HepG2 (cell line): ENCODE measurements around the gene GRM2. TPM values are rescaled to one million over a fixed set of nuclear protein-coding genes. Genes with fewer than 3 reads are reported as not detected.

Experiments
- BRF2 ChIP-seq: sonication (generic); formaldehyde crosslinking; IDR thresholded peaks from 2 replicates; pipeline ENCODE4 v1.8.1; 2022; ENCODE audit warnings: mild to moderate bottlenecking, missing genetic modification reagents
- GABPB1 ChIP-seq: IDR thresholded peaks from 2 replicates; pipeline ENCODE4 v1.6.1; 2016; ENCODE audit warnings: mild to moderate bottlenecking, missing genetic modification reagents, moderate library complexity, missing compliant biosample characterization
- GFI1 ChIP-seq: sonication (generic); formaldehyde crosslinking; IDR thresholded peaks from 2 replicates; pipeline ENCODE4 v1.5.0; 2020; ENCODE audit warnings: missing genetic modification reagents, mild to moderate bottlenecking, borderline replicate concordance
- HDAC2 ChIP-seq: sonication (generic); formaldehyde crosslinking; IDR thresholded peaks from 2 replicates; pipeline ENCODE4 v1.4.0; 2020; ENCODE audit warnings: missing genetic modification reagents
- IRF2 ChIP-seq: IDR thresholded peaks from 2 replicates; pipeline ENCODE4 v1.6.1; 2018; ENCODE audit warnings: missing genetic modification reagents, missing compliant biosample characterization
- IRX3 ChIP-seq: sonication (generic); formaldehyde crosslinking; IDR thresholded peaks from 2 replicates; pipeline ENCODE4 v1.8.1; 2023; ENCODE audit warnings: mild to moderate bottlenecking, low read depth, missing genetic modification reagents, borderline replicate concordance
- KLF16 ChIP-seq, 2 experiments: sonication (generic) in 1 of 2; formaldehyde crosslinking in 1 of 2; IDR thresholded peaks; 2 replicates each; pipeline versions ENCODE4 v1.6.1 to v1.8.0; 2016 to 2023; ENCODE audit warnings: missing genetic modification reagents in 2 of 2, missing compliant biosample characterization in 1 of 2
- MAFK ChIP-seq, 2 experiments: IDR thresholded peaks in 1 of 2; conservative IDR thresholded peaks in 1 of 2; 2 replicates each; pipeline ENCODE4 v1.6.1; 2011; ENCODE audit warnings: improper control_type of control experiment in 2 of 2, low read length in 2 of 2
- MATR3 ChIP-seq: sonication (generic); formaldehyde crosslinking; IDR thresholded peaks from 2 replicates; pipeline ENCODE4 v1.4.0; 2020; ENCODE audit warnings: missing genetic modification reagents
- NR2F2 ChIP-seq: IDR thresholded peaks from 2 replicates; pipeline ENCODE4 v1.6.1; 2012; ENCODE audit warnings: low read depth, inconsistent platforms, borderline replicate concordance
- PHB2 ChIP-seq: fragments of 450-650 bp; IDR thresholded peaks from 2 replicates; pipeline ENCODE4 v1.6.1; 2018; ENCODE audit not compliant: partially characterized antibody
- THAP11 ChIP-seq: IDR thresholded peaks from 2 replicates; pipeline ENCODE4 v1.6.1; 2016; ENCODE audit warnings: missing biosample characterization, missing genetic modification reagents
- THAP8 ChIP-seq: sonication (generic); formaldehyde crosslinking; IDR thresholded peaks from 2 replicates; pipeline ENCODE4 v1.5.1; 2020; ENCODE audit warnings: missing genetic modification reagents, mild to moderate bottlenecking, borderline replicate concordance
- TRIM24 ChIP-seq: sonication (generic); formaldehyde crosslinking; IDR thresholded peaks from 2 replicates; pipeline ENCODE4 v1.8.0; 2022; ENCODE audit warnings: mild to moderate bottlenecking, missing genetic modification reagents
- ZBTB14 ChIP-seq: sonication (generic); formaldehyde crosslinking; IDR thresholded peaks from 2 replicates; pipeline ENCODE4 v1.4.0; 2020; ENCODE audit warnings: missing genetic modification reagents
- ZFP37 ChIP-seq: sonication (generic); formaldehyde crosslinking; IDR thresholded peaks from 2 replicates; pipeline ENCODE4 v1.4.0; 2020; ENCODE audit warnings: missing genetic modification reagents, borderline replicate concordance
- ZFP41 ChIP-seq: sonication (generic); formaldehyde crosslinking; IDR thresholded peaks from 2 replicates; pipeline ENCODE4 v1.4.0; 2020; ENCODE audit warnings: mild to moderate bottlenecking, missing genetic modification reagents, borderline replicate concordance
- ZNF274 ChIP-seq: sonication (generic); formaldehyde crosslinking; IDR thresholded peaks from 2 replicates; pipeline ENCODE4 v1.5.1; 2020; ENCODE audit warnings: mild to moderate bottlenecking, missing genetic modification reagents
- ZNF331 ChIP-seq: sonication (generic); formaldehyde crosslinking; IDR thresholded peaks from 2 replicates; pipeline ENCODE4 v1.4.0; 2020; ENCODE audit warnings: missing genetic modification reagents
- ZNF451 ChIP-seq: sonication (generic); formaldehyde crosslinking; IDR thresholded peaks from 2 replicates; pipeline ENCODE4 v1.5.0; 2020; ENCODE audit warnings: mild to moderate bottlenecking, missing genetic modification reagents
- ZNF552 ChIP-seq: sonication (generic); formaldehyde crosslinking; IDR thresholded peaks from 2 replicates; pipeline ENCODE4 v1.9.0; 2022; ENCODE audit warnings: missing genetic modification reagents, mild to moderate bottlenecking, borderline replicate concordance
- ZNF710 ChIP-seq: sonication (generic); formaldehyde crosslinking; IDR thresholded peaks from 2 replicates; pipeline ENCODE4 v1.5.0; 2020; ENCODE audit warnings: mild to moderate bottlenecking, missing genetic modification reagents, borderline replicate concordance
- ZNF75D ChIP-seq: sonication (generic); formaldehyde crosslinking; IDR thresholded peaks from 2 replicates; pipeline ENCODE4 v1.8.1; 2023; ENCODE audit warnings: missing genetic modification reagents, mild to moderate bottlenecking, borderline replicate concordance
- ZNF773 ChIP-seq: sonication (generic); formaldehyde crosslinking; IDR thresholded peaks from 2 replicates; pipeline ENCODE4 v1.4.0; 2020; ENCODE audit warnings: missing genetic modification reagents, borderline replicate concordance
- ZNF777 ChIP-seq: sonication (generic); formaldehyde crosslinking; IDR thresholded peaks from 2 replicates; pipeline ENCODE4 v1.4.0; 2020; ENCODE audit warnings: missing genetic modification reagents
- ZNF792 ChIP-seq: IDR thresholded peaks from 2 replicates; pipeline ENCODE4 v1.6.1; 2016
- ZNF879 ChIP-seq: sonication (generic); formaldehyde crosslinking; IDR thresholded peaks from 2 replicates; pipeline ENCODE4 v1.8.1; 2023; ENCODE audit warnings: missing genetic modification reagents
- polyA plus RNA-seq, 8 experiments: library from polyadenylated mRNA; depleted of rRNA in 3 of 8; stranded (reverse) in 7 of 8; unstranded in 1 of 8; fragments of >200 nt; fragmentation: Illumina TruSeq in 4 of 8; extraction: Trizol in 4 of 8; gene quantifications; 2 replicates each; pipeline versions ENCODE4 v1.2.1 to v1.2.3, GENCODE V29; 2011 to 2016; ENCODE audit warnings: low read depth in 4 of 8, missing spikeins in 1 of 8, mixed read lengths in 1 of 8; ENCODE audit not compliant: insufficient read depth in 1 of 8
- total RNA-seq, 5 experiments: library from RNA; depleted of rRNA; stranded (reverse); fragments of >200 nt; fragmentation: Illumina TruSeq; extraction: Trizol; gene quantifications; 2 replicates each; pipeline ENCODE4 v1.2.3, GENCODE V29; 2016; ENCODE audit warnings: low read depth in 1 of 5

The GRM2 gene
- total and polyA plus RNA-seq, 2 of the 13 experiments (the other 11 are each of a cell fraction or from before 2014, with no cell fraction given), result 0.04 to 0.07 TPM

- TF ChIP-seq ZNF710, result no peak
- TF ChIP-seq ZNF331 (CRISPR knock-in tag), result no peak
- no peak for TF ChIP-seq IRX3 (CRISPR knock-in tag)
- no peak for TF ChIP-seq BRF2 (CRISPR knock-in tag)
- TF ChIP-seq ZNF777, result no peak
- no peak for TF ChIP-seq MATR3 (CRISPR knock-in tag)
- TF ChIP-seq ZNF75D (CRISPR knock-in tag), result no peak
- TF ChIP-seq ZNF879 (CRISPR knock-in tag), result no peak
- no peak for TF ChIP-seq PHB2
- TF ChIP-seq MAFK (conservative IDR thresholded peaks at IDR 0.05 in 1 of 2, IDR thresholded peaks at IDR 0.05 in 1 of 2; ENCODE audit: low read length in 2 of 2), result no peak
- TF ChIP-seq ZNF451 (CRISPR knock-in tag), result no peak
- no peak for TF ChIP-seq THAP8 (CRISPR knock-in tag)
- peak; percentile 53; the same call in 1 of the 2 replicates for TF ChIP-seq THAP11
- no peak for TF ChIP-seq ZNF792 (CRISPR knock-in tag)
- TF ChIP-seq GFI1 (CRISPR knock-in tag), result no peak
- TF ChIP-seq ZNF552, result no peak
- TF ChIP-seq GABPB1, result 0 out of 2 replicates have a peak, but pooled peaks have one; percentile 17
- no peak for TF ChIP-seq NR2F2
- 0 out of 2 replicates have a peak, but pooled peaks have one; percentile 47 for TF ChIP-seq ZFP37 (CRISPR knock-in tag)
- no peak for TF ChIP-seq ZNF773
- no peak for TF ChIP-seq ZNF274 (CRISPR knock-in tag)
- TF ChIP-seq ZFP41 (CRISPR knock-in tag), result no peak
- no peak for TF ChIP-seq TRIM24 (CRISPR knock-in tag)
- 0 out of 2 replicates have a peak, but pooled peaks have one; percentile 37 for TF ChIP-seq ZBTB14 (CRISPR knock-in tag)
- TF ChIP-seq KLF16 (CRISPR knock-in tag; IDR thresholded peaks at IDR 0.05), result peak in 1 of 2 experiments; percentile 18; a peak in 1 of 4 replicates
- TF ChIP-seq HDAC2 (CRISPR knock-in tag), result no peak
- peak; percentile 33; the same call in 1 of the 2 replicates for TF ChIP-seq IRF2 (CRISPR knock-in tag)
Observed at GRCh38 chr3:51669241-51670052, 37.4 kb upstream of the GRM2 start (continued).
